ENCODE results near the gene DHX35. TPM values are rescaled to one million over a fixed set of nuclear protein-coding genes. Genes with fewer than 3 reads are reported as not detected.
"Not testable (repeated sequence)": the region's sequence is repeated elsewhere in the genome, so short reads cannot be mapped to it uniquely, and the experiment has no call there.

Gene DHX35
- total RNA-seq, 1 experiment from 2014 or later = 11.2 TPM

DNA sequence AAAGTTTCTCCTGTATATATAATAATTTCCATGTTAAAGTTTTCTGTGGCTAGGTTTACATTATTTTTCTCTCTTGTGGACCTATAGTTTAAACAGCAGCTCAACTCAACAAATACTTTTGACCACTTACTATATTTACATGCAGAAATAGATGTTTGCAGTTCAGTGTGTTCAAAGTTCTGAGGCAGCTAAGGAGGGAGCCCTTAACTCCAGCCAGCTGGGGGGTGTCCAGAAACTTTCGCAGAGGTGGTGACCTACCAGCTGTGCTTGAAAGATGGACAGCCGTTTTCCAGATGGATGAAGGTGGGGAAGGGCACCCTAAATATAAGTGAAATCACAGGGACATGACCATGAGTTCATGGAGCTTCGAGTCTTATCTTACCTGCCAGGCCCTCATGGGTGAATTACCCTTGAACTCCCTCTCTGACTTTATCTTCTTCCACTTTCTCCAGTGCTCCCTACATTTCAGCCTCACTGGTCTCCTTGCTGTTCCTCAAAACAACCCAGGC is 33.4 kb downstream of the DHX35 start:
- Histone ChIP-seq H3K9me3 (ENCODE audit: control insufficient read depth in 1 of 2, insufficient read depth in 1 of 2, low read depth in 1 of 2, low read length in 2 of 2) (no peaks in the 10 kb centered on the region), H3K79me2 (ENCODE audit: insufficient read depth, low read length) (no peaks in the 10 kb centered on the region), H3K36me3 (ENCODE audit: control insufficient read depth in 1 of 2, insufficient read depth in 2 of 2, low read length in 2 of 2) (peaks cover 3 to 12% of the 10 kb centered on the region in 2 experiments; a peak in 2 of 4 replicates), H2AFZ (ENCODE audit: low read depth, low read length, poor library complexity, severe bottlenecking) (no peak overlapping the region), H4K20me1 (ENCODE audit: insufficient read depth) (no peaks in the 10 kb centered on the region), H3K9ac (ENCODE audit: low read length) (no peak overlapping the region), H3K27me3 (ENCODE audit: insufficient read depth, low read length) (no peaks in the 10 kb centered on the region), H3K9me2 (ENCODE audit: insufficient read depth) (no peaks in the 10 kb centered on the region), H3K27ac (ENCODE audit: low read depth, low read length) (no peak overlapping the region), H3K4me1 (ENCODE audit: control insufficient read depth in 1 of 2, insufficient read depth in 2 of 2, low read length in 2 of 2) (peaks cover 4 to 10% of the 10 kb centered on the region in 2 experiments), H3K4me2 (ENCODE audit: low read length) (no peak overlapping the region), H3K4me3 (replicated peaks in 1 of 2; ENCODE audit: low read depth in 1 of 2, low read length in 2 of 2) (no peak overlapping the region)
- POLR2A ChIA-PET = no interaction called here
- intact Hi-C loops (cut with micrococcal nuclease) = no loop called here
- BruUV-seq (replicated peaks) = no TSS peak
- DNase-seq (ENCODE audit: low read depth, low spot score) = no peak
- TF ChIP-seq POLR2AphosphoS5 (IDR thresholded peaks at IDR 0.05; ENCODE audit: low read depth, low read length) (no peak), CEBPB (IDR thresholded peaks at IDR 0.05; ENCODE audit: low read depth) (no peak), JUND (IDR thresholded peaks at IDR 0.05) (no peak), EZH2 (IDR thresholded peaks at IDR 0.05) (no peak), CTCF (IDR thresholded peaks at IDR 0.05 in 2 of 3, conservative IDR thresholded peaks at IDR 0.05 in 1 of 3; ENCODE audit: borderline replicate concordance in 1 of 3, insufficient read depth in 1 of 3, low read depth in 2 of 3, low read length in 2 of 3) (no peak), POLR2A (IDR thresholded peaks at IDR 0.05; ENCODE audit: borderline replicate concordance, extremely low read depth, insufficient read depth, insufficient read length) (no peak), FOSL1 (IDR thresholded peaks at IDR 0.05; ENCODE audit: low read depth) (no peak), SRF (IDR thresholded peaks at IDR 0.05; ENCODE audit: low read depth) (no peak), SIN3A (IDR thresholded peaks at IDR 0.05; ENCODE audit: low read depth) (no peak), ZNF274 (IDR thresholded peaks at IDR 0.05; ENCODE audit: low read depth, low read length) (no peak), EGR1 (IDR thresholded peaks at IDR 0.05; ENCODE audit: low read depth) (no peak), SP1 (IDR thresholded peaks at IDR 0.05; ENCODE audit: low read depth) (no peak), YY1 (IDR thresholded peaks at IDR 0.05; ENCODE audit: extremely low read depth, insufficient replicate concordance, low read depth, low read length) (no peak)
- TF ChIP-seq, protein P1, sequence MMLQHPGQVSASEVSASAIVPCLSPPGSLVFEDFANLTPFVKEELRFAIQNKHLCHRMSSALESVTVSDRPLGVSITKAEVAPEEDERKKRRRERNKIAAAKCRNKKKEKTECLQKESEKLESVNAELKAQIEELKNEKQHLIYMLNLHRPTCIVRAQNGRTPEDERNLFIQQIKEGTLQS (IDR thresholded peaks at IDR 0.05) = no peak
- TF ChIP-seq, protein P2, sequence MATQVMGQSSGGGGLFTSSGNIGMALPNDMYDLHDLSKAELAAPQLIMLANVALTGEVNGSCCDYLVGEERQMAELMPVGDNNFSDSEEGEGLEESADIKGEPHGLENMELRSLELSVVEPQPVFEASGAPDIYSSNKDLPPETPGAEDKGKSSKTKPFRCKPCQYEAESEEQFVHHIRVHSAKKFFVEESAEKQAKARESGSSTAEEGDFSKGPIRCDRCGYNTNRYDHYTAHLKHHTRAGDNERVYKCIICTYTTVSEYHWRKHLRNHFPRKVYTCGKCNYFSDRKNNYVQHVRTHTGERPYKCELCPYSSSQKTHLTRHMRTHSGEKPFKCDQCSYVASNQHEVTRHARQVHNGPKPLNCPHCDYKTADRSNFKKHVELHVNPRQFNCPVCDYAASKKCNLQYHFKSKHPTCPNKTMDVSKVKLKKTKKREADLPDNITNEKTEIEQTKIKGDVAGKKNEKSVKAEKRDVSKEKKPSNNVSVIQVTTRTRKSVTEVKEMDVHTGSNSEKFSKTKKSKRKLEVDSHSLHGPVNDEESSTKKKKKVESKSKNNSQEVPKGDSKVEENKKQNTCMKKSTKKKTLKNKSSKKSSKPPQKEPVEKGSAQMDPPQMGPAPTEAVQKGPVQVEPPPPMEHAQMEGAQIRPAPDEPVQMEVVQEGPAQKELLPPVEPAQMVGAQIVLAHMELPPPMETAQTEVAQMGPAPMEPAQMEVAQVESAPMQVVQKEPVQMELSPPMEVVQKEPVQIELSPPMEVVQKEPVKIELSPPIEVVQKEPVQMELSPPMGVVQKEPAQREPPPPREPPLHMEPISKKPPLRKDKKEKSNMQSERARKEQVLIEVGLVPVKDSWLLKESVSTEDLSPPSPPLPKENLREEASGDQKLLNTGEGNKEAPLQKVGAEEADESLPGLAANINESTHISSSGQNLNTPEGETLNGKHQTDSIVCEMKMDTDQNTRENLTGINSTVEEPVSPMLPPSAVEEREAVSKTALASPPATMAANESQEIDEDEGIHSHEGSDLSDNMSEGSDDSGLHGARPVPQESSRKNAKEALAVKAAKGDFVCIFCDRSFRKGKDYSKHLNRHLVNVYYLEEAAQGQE (IDR thresholded peaks at IDR 0.05; ENCODE audit: low read depth) = no peak
- TF ChIP-seq, protein P3, sequence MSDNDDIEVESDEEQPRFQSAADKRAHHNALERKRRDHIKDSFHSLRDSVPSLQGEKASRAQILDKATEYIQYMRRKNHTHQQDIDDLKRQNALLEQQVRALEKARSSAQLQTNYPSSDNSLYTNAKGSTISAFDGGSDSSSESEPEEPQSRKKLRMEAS (IDR thresholded peaks at IDR 0.05) = no peak
- CTCF ChIA-PET = no interaction called here
- RAD21 ChIA-PET (ENCODE audit: low non-redundant PET in 1 of 2, low total read pairs in 2 of 2, uncharacterized antibody in 2 of 2, unreplicated experiment in 2 of 2) = no interaction called here
- ATAC-seq = no peak

GRCh38 chr20:38996866-38997265 is 34.7 kb downstream of the DHX35 start:
- H3K27ac ChIP-seq (ENCODE audit: low read depth, low read length); H3K9me2 ChIP-seq (ENCODE audit: insufficient read depth); H3K4me3 ChIP-seq (replicated peaks in 1 of 2; ENCODE audit: low read depth in 1 of 2, low read length in 2 of 2); H3K9ac ChIP-seq (ENCODE audit: low read length); H3K27me3 ChIP-seq (ENCODE audit: insufficient read depth, low read length); H2AFZ ChIP-seq (ENCODE audit: low read depth, low read length, poor library complexity, severe bottlenecking); CTCF ChIA-PET; H3K79me2 ChIP-seq (ENCODE audit: insufficient read depth, low read length); POLR2A ChIA-PET; ATAC-seq; DNase-seq (ENCODE audit: low read depth, low spot score); intact Hi-C loops (cut with micrococcal nuclease); BruUV-seq (replicated peaks); H3K4me1 ChIP-seq (ENCODE audit: control insufficient read depth in 1 of 2, insufficient read depth in 2 of 2, low read length in 2 of 2); H4K20me1 ChIP-seq (ENCODE audit: insufficient read depth); H3K9me3 ChIP-seq (ENCODE audit: control insufficient read depth in 1 of 2, insufficient read depth in 1 of 2, low read depth in 1 of 2, low read length in 2 of 2); H3K4me2 ChIP-seq (ENCODE audit: low read length); RAD21 ChIA-PET (ENCODE audit: low non-redundant PET in 1 of 2, low total read pairs in 2 of 2, uncharacterized antibody in 2 of 2, unreplicated experiment in 2 of 2): not testable (repeated sequence)
- peaks cover 3 to 18% of the 10 kb centered on the region in 2 experiments; a peak in 3 of 4 replicates for H3K36me3 ChIP-seq (ENCODE audit: control insufficient read depth in 1 of 2, insufficient read depth in 2 of 2, low read length in 2 of 2)

Data from HCT116 (cell line).